ENCODE results near the gene RPL41.

Gene RPL41

GRCh38 chr12:56159482-56160192 is 43.2 kb downstream of the RPL41 start:
- Mint-ChIP-seq H3K4me3 (peak overlapping the region; percentile 94), H3K36me3 (ENCODE audit: low read depth) (peaks cover 74% of the 10 kb centered on the region), H3K27me3 (ENCODE audit: low read depth) (no peaks in the 10 kb centered on the region), H3K27ac (peak overlapping the region; percentile 98), H3K4me1 (ENCODE audit: low read depth) (peaks cover 28% of the 10 kb centered on the region), H3K9me3 (no peaks in the 10 kb centered on the region)
- no peak for DNase-seq (ENCODE audit: low spot score)

GRCh38 chr12:56160193-56160763 is 43.8 kb downstream of the RPL41 start:
- Mint-ChIP-seq H3K27me3 (ENCODE audit: low read depth) (no peaks in the 10 kb centered on the region), H3K36me3 (ENCODE audit: low read depth) (peaks cover 74% of the 10 kb centered on the region)

GRCh38 chr12:56160894-56161689 is 44.7 kb downstream of the RPL41 start:
- H3K27me3 Mint-ChIP-seq (ENCODE audit: low read depth) = no peaks in the 10 kb centered on the region
- H3K9me3 Mint-ChIP-seq = no peaks in the 10 kb centered on the region
- DNase-seq (ENCODE audit: low spot score) = no peak
- peak overlapping the region; percentile 98 for H3K27ac Mint-ChIP-seq
- peak overlapping the region; percentile 94 for H3K4me3 Mint-ChIP-seq
- peaks cover 74% of the 10 kb centered on the region for H3K36me3 Mint-ChIP-seq (ENCODE audit: low read depth)
- H3K4me1 Mint-ChIP-seq (ENCODE audit: low read depth) = peaks cover 25% of the 10 kb centered on the region

More at GRCh38 chr12:56160193-56160763, 43.8 kb downstream of the RPL41 start:
- H3K9me3 Mint-ChIP-seq = no peaks in the 10 kb centered on the region
- H3K4me3 Mint-ChIP-seq = peak overlapping the region; percentile 94
- peaks cover 27% of the 10 kb centered on the region for H3K4me1 Mint-ChIP-seq (ENCODE audit: low read depth)
- H3K27ac Mint-ChIP-seq = peak overlapping the region; percentile 98
- peak; percentile 57 for DNase-seq (ENCODE audit: low spot score)

- no peak for DNase-seq (ENCODE audit: low spot score)
- Mint-ChIP-seq H3K36me3 (ENCODE audit: low read depth) (peaks cover 74% of the 10 kb centered on the region), H3K9me3 (no peaks in the 10 kb centered on the region), H3K4me1 (ENCODE audit: low read depth) (peaks cover 25% of the 10 kb centered on the region), H3K27me3 (ENCODE audit: low read depth) (no peaks in the 10 kb centered on the region), H3K27ac (peak overlapping the region; percentile 98), H3K4me3 (peak overlapping the region; percentile 94)
These were observed 45.4 kb downstream of the RPL41 start for GRCh38 chr12:56161690-56162351.

- Mint-ChIP-seq H3K36me3 (ENCODE audit: low read depth) (peaks cover 75% of the 10 kb centered on the region), H3K4me1 (ENCODE audit: low read depth) (peaks cover 22% of the 10 kb centered on the region), H3K27me3 (ENCODE audit: low read depth) (no peaks in the 10 kb centered on the region)
These were observed 46.2 kb downstream of the RPL41 start for GRCh38 chr12:56162468-56163290.

GRCh38 chr12:56163533-56164344 is 47.3 kb downstream of the RPL41 start:
- Mint-ChIP-seq H3K27ac (peak overlapping the region; percentile 47), H3K27me3 (ENCODE audit: low read depth) (no peaks in the 10 kb centered on the region), H3K36me3 (ENCODE audit: low read depth) (peaks cover 74% of the 10 kb centered on the region), H3K9me3 (no peaks in the 10 kb centered on the region), H3K4me3 (no peak overlapping the region), H3K4me1 (ENCODE audit: low read depth) (peaks cover 22% of the 10 kb centered on the region)
- DNase-seq (ENCODE audit: low spot score) = no peak

More at GRCh38 chr12:56162468-56163290, 46.2 kb downstream of the RPL41 start:
- Mint-ChIP-seq H3K9me3 (no peaks in the 10 kb centered on the region), H3K27ac (no peak overlapping the region), H3K4me3 (no peak overlapping the region)
- no peak for DNase-seq (ENCODE audit: low spot score)

- Mint-ChIP-seq H3K9me3 (no peaks in the 10 kb centered on the region), H3K4me1 (ENCODE audit: low read depth) (peaks cover 22% of the 10 kb centered on the region), H3K4me3 (no peak overlapping the region), H3K27me3 (ENCODE audit: low read depth) (no peaks in the 10 kb centered on the region), H3K27ac (no peak overlapping the region), H3K36me3 (ENCODE audit: low read depth) (peaks cover 71% of the 10 kb centered on the region)
- DNase-seq (ENCODE audit: low spot score) = no peak
These were observed 47.9 kb downstream of the RPL41 start for GRCh38 chr12:56164345-56164729.

- H3K4me1 Mint-ChIP-seq (ENCODE audit: low read depth) = peaks cover 16% of the 10 kb centered on the region
- no peak for DNase-seq (ENCODE audit: low spot score)
- H3K36me3 Mint-ChIP-seq (ENCODE audit: low read depth) = peaks cover 70% of the 10 kb centered on the region
- H3K4me3 Mint-ChIP-seq = no peak overlapping the region
- H3K27me3 Mint-ChIP-seq (ENCODE audit: low read depth) = no peaks in the 10 kb centered on the region
- H3K9me3 Mint-ChIP-seq = no peaks in the 10 kb centered on the region
- H3K27ac Mint-ChIP-seq = no peak overlapping the region
These were observed 48.9 kb downstream of the RPL41 start for GRCh38 chr12:56165369-56165768.
